Muscle of leg (tissue), 11 donors: Measurements from ENCODE around the gene POLR1H. TPM values are rescaled to one million over a fixed set of nuclear protein-coding genes. Genes with fewer than 3 reads are reported as not detected.
"Not testable (repeated sequence)": the region's sequence is repeated elsewhere in the genome, so short reads cannot be mapped to it uniquely, and the experiment has no call there.

Experiments
- DNase-seq: peaks from one replicate; pipeline ENCODE4 v3.0.0; 2013
- H3K27ac ChIP-seq: one replicate; pipeline ENCODE4 v1.5.1; 2013; ENCODE audit warnings: mild to moderate bottlenecking, low read length, control low read depth
- H3K27me3 ChIP-seq: one replicate; pipeline ENCODE4 v1.6.1; 2013; ENCODE audit warnings: low read length; ENCODE audit not compliant: control insufficient read depth, insufficient read depth
- H3K36me3 ChIP-seq: one replicate; pipeline ENCODE4 v1.6.1; 2013; ENCODE audit warnings: low read length; ENCODE audit not compliant: control insufficient read depth, insufficient read depth
- H3K4me1 ChIP-seq: one replicate; pipeline ENCODE4 v1.6.1; 2013; ENCODE audit warnings: low read length; ENCODE audit not compliant: control insufficient read depth, insufficient read depth
- H3K4me3 ChIP-seq: one replicate; pipeline ENCODE4 v1.5.1; 2013; ENCODE audit warnings: low read length, control low read depth
- H3K9me3 ChIP-seq: replicated peaks from 2 replicates; pipeline ENCODE4 v1.6.1; 2013; ENCODE audit warnings: low read depth, low read length; ENCODE audit not compliant: control insufficient read depth
- WGBS: methylation state at CpG from one replicate; pipeline ENCODE4 v1.1.5; 2013; ENCODE audit warnings: missing lambda C conversion rate; ENCODE audit not compliant: insufficient coverage; 5-methylcytosine and 5-hydroxymethylcytosine counted together
- polyA plus RNA-seq, 8 donors: library from polyadenylated mRNA; unstranded; fragments of 120-200 nt; gene quantifications; one replicate each; pipeline versions ENCODE4 v1.2.1 to v1.2.3, GENCODE V29; 2013; ENCODE audit warnings: inconsistent platforms in 1 of 8, low replicate concordance in 1 of 8; ENCODE audit not compliant: insufficient read length in 8 of 8, insufficient read depth in 1 of 8
- total RNA-seq: library from RNA; stranded (reverse); fragments of 120-200 nt; gene quantifications from one replicate; pipeline ENCODE4 v1.2.4, GENCODE V29; 2013

Gene POLR1H
- total and polyA plus RNA-seq, 9 donors, result 19.7 to 38.3 (median 26.1) TPM

GRCh38 chr6:30031381-30031780 lies 29.7 kb upstream of the POLR1H start:
- H3K36me3 ChIP-seq, result no peaks in the 10 kb centered on the region

GRCh38 chr6:30033440-30033839 lies 27.6 kb upstream of the POLR1H start:
- H3K27me3 ChIP-seq, H3K36me3 ChIP-seq: not testable (repeated sequence)

More at GRCh38 chr6:30031381-30031780, 29.7 kb upstream of the POLR1H start:
- Histone ChIP-seq H3K27ac (no peak overlapping the region), H3K4me3 (no peak overlapping the region), H3K9me3 (no peaks in the 10 kb centered on the region), H3K27me3 (no peaks in the 10 kb centered on the region), H3K4me1 (no peaks in the 10 kb centered on the region)
- no peak for DNase-seq

GRCh38 chr6:30035784-30036183 lies 25.3 kb upstream of the POLR1H start:
- Histone ChIP-seq H3K4me1 (no peaks in the 10 kb centered on the region), H3K36me3 (no peaks in the 10 kb centered on the region), H3K4me3 (no peak overlapping the region), H3K27ac (no peak overlapping the region), H3K9me3 (no peaks in the 10 kb centered on the region), H3K27me3 (no peaks in the 10 kb centered on the region)
- DNase-seq, result no peak
- WGBS, result no CpG with 5 or more reads among the region's 1 CpG

More at GRCh38 chr6:30033440-30033839, 27.6 kb upstream of the POLR1H start:
- not testable (repeated sequence) for H3K27ac ChIP-seq, H3K9me3 ChIP-seq, DNase-seq, H3K4me3 ChIP-seq, H3K4me1 ChIP-seq
- no CpG with 5 or more reads among the region's 5 CpGs for WGBS

GRCh38 chr6:30037182-30037788 lies 23.8 kb upstream of the POLR1H start:
- no CpG with 5 or more reads among the region's 4 CpGs for WGBS
- Histone ChIP-seq H3K36me3 (no peaks in the 10 kb centered on the region), H3K27ac (no peak overlapping the region), H3K9me3 (no peaks in the 10 kb centered on the region), H3K4me1 (no peaks in the 10 kb centered on the region), H3K27me3 (no peaks in the 10 kb centered on the region), H3K4me3 (no peak overlapping the region)
- DNase-seq, result no peak

- H3K27ac ChIP-seq, result no peak overlapping the region
- no peaks in the 10 kb centered on the region for H3K36me3 ChIP-seq
- no peaks in the 10 kb centered on the region for H3K4me1 ChIP-seq
- no peak overlapping the region for H3K4me3 ChIP-seq
- H3K9me3 ChIP-seq, result no peaks in the 10 kb centered on the region
- H3K27me3 ChIP-seq, result no peaks in the 10 kb centered on the region
- WGBS, result 100% methylated on average over 1 of the region's 6 CpGs
- no peak for DNase-seq
Observed at GRCh38 chr6:30041221-30041620, 19.8 kb upstream of the POLR1H start.

GRCh38 chr6:30041821-30042220 lies 19.2 kb upstream of the POLR1H start:
- no peaks in the 10 kb centered on the region for H3K27me3 ChIP-seq
- H3K36me3 ChIP-seq, result no peaks in the 10 kb centered on the region
- no peaks in the 10 kb centered on the region for H3K9me3 ChIP-seq
- H3K27ac ChIP-seq, result no peak overlapping the region
- DNase-seq, result no peak
- 80% methylated on average over 1 of the region's 4 CpGs for WGBS
- H3K4me1 ChIP-seq, result no peaks in the 10 kb centered on the region
- no peak overlapping the region for H3K4me3 ChIP-seq

GRCh38 chr6:30042476-30042875 lies 18.6 kb upstream of the POLR1H start:
- H3K4me1 ChIP-seq, result no peaks in the 10 kb centered on the region
- H3K27me3 ChIP-seq, result no peaks in the 10 kb centered on the region
- H3K9me3 ChIP-seq, result no peaks in the 10 kb centered on the region
- no peak for DNase-seq
- H3K36me3 ChIP-seq, result no peaks in the 10 kb centered on the region
- no peak overlapping the region for H3K4me3 ChIP-seq
- no peak overlapping the region for H3K27ac ChIP-seq
- no CpG with 5 or more reads among the region's 1 CpG for WGBS

- H3K27ac ChIP-seq, result no peak overlapping the region
- H3K9me3 ChIP-seq, result no peaks in the 10 kb centered on the region
- H3K27me3 ChIP-seq, result no peaks in the 10 kb centered on the region
- WGBS, result 31% methylated on average over 1 of the region's 1 CpG
- no peaks in the 10 kb centered on the region for H3K36me3 ChIP-seq
- no peak overlapping the region for H3K4me3 ChIP-seq
- no peak for DNase-seq
- H3K4me1 ChIP-seq, result no peaks in the 10 kb centered on the region
Observed at GRCh38 chr6:30042914-30043313, 18.2 kb upstream of the POLR1H start.

- Histone ChIP-seq H3K4me1 (no peaks in the 10 kb centered on the region), H3K27ac (no peak overlapping the region), H3K27me3 (no peaks in the 10 kb centered on the region), H3K4me3 (no peak overlapping the region), H3K9me3 (no peaks in the 10 kb centered on the region), H3K36me3 (no peaks in the 10 kb centered on the region)
- DNase-seq, result no peak
- no CpG with 5 or more reads among the region's 2 CpGs for WGBS
Observed at GRCh38 chr6:30043744-30044143, 17.3 kb upstream of the POLR1H start.

GRCh38 chr6:30044630-30045029 lies 16.4 kb upstream of the POLR1H start:
- WGBS, result no CpG with 5 or more reads among the region's 2 CpGs

GRCh38 chr6:30047220-30047619 lies 13.8 kb upstream of the POLR1H start:
- no peaks in the 10 kb centered on the region for H3K9me3 ChIP-seq
- H3K4me1 ChIP-seq, result no peaks in the 10 kb centered on the region
- H3K4me3 ChIP-seq, result no peak overlapping the region
- no peak for DNase-seq
- H3K27ac ChIP-seq, result no peak overlapping the region
- H3K27me3 ChIP-seq, result no peaks in the 10 kb centered on the region
- no CpG with 5 or more reads among the region's 2 CpGs for whole genome bisulfite sequencing
- no peaks in the 10 kb centered on the region for H3K36me3 ChIP-seq

More at GRCh38 chr6:30044630-30045029, 16.4 kb upstream of the POLR1H start:
- Histone ChIP-seq H3K27me3 (no peaks in the 10 kb centered on the region), H3K4me1 (no peaks in the 10 kb centered on the region), H3K36me3 (no peaks in the 10 kb centered on the region), H3K9me3 (no peaks in the 10 kb centered on the region), H3K4me3 (no peak overlapping the region), H3K27ac (no peak overlapping the region)
- DNase-seq, result no peak
